GM21381 (cell line): ENCODE measurements around the gene TRAF3IP3.

ENCODE experiments used
- ATAC-seq: cut with Tn5 transposase; IDR thresholded peaks from one replicate; pipeline ENCODE4 v1.9.1; 2021; ENCODE audit warnings: mild to moderate bottlenecking, moderate library complexity; ENCODE audit not compliant: unreplicated experiment

The TRAF3IP3 gene

DNA sequence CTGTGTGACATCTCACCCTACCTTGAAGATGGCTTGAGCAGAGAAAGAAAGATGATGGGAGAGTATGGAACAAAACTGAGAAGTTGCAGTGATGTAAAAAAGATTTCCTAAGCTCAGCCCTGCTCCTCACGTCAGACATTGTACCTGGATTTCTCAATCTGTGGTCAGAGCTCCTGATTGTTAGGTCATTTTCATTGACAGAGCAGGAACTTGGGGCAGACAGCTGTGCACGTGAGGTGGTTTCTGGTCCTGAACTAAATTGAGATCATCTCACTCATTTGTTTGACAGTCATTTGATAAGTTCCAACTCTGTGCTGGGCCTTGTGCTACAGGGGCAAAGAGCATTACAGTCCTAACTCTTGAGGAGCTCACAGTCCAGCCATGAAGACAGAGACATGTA lies 10.2 kb downstream of the TRAF3IP3 start:
- ATAC-seq = no peak

DNA sequence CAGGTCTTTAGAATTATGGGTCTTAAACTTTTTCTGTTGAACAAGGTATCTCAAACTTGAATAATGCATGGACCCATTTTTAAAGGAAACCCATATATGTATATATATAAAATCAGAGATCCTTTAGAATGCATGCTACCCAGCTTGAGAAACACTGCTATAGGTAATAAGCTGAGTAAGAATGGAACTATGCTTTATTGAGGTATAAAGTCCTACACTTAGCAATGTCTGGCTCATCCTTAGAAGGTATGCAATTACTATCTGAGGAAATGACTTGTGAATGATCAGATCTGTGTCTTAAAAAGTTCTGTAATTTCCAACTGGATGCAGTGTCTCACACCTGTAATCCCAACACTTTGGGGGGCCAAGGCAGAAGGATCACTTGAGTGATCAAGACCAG lies 11.2 kb downstream of the TRAF3IP3 start:
- ATAC-seq = no peak

DNA sequence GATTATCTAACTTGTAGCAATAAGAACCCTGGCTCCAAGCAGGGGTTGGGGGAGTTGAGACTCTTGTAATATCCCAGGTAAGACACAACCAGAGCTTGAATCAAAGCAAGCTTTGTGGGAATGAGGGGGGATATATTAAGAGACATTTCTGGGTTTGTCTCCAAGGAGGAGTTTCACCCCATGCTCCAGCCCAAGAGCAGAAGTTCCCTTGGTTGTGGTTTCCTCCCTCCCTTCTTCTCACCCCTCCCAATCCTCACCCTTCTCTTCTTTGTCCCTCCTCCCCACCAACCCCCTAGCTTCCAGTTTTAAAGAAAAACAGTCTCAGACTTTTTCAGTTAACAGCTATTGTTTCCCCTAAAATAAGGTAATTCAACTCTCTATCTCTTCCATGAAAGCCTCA lies 11.9 kb downstream of the TRAF3IP3 start:
- no peak for ATAC-seq

DNA sequence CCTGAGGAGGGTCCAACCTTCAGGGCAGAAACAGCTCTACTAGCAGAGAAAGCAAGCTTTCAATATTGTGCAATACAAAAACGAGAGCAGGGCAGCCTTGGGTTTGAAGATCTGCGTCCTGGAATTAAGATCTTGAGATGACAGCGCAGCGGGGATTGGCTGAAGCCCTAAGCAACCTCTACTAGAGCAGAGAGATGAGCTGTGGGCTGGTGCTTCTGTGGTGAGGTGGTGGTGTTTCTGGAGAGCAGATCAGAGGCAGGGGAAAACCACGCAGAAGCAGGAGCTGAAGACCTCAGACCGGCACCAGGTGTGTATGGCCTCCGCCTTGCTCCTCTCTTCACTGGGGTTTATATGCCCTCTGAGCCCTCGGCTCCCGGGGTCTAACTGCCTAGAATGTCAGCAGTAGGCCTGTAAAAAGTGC lies 12.5 kb downstream of the TRAF3IP3 start:
- ATAC-seq = peak; percentile 81

DNA sequence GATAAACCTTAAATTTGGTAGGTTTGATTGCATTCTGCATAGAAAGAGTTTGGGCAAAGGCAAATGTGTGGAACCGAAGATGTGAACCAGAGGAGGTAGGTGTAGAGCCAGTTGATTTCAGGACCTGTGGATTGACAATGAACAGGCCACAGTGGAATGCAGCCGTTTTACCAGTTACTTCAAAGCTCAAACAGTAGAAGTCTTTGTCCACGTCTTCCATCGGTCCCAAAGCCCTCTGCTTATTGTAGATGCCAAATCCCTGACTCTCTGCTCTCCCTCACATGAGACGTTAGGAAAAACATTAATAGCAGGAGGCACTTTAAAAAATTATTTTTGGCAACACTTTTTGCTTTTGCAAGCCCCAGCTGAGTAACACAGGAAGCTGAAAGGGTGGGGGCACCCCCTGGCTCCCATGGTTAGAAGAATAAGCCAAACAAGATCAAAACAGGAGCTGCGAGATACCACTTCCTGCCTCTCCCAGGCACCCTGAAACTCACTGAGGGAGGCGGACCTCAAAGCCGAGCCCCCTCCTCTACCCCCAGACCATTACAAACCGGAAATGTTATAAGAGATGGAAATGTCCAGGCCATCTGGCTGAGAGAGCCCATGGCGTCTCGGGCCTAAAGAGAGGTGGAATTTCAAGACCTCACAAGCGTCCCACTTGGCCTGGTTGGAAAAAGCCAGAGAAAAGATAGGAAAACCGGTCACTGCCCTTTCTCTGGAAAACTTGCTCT lies 13.5 kb downstream of the TRAF3IP3 start:
- peak; percentile 78 for ATAC-seq

DNA sequence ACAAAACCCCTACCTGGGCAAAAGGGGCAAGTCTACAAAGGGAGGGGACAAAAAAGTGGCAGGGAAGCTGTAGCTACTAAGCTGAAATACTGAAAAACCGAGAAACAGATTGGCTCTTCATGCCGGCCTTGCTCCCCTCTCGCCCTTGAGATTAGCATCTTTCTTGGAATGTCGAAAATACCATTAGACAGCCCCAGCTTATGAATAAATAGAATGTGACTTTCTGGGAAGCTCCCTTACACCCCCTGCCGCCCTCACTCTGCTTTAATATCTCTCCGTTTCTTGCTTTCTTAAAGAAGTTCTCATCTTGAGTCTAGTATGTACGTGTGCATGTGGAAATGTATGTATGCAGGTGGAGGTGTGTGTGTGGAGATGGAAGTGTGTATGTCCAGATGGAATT lies 14.1 kb downstream of the TRAF3IP3 start:
- no peak for ATAC-seq

DNA sequence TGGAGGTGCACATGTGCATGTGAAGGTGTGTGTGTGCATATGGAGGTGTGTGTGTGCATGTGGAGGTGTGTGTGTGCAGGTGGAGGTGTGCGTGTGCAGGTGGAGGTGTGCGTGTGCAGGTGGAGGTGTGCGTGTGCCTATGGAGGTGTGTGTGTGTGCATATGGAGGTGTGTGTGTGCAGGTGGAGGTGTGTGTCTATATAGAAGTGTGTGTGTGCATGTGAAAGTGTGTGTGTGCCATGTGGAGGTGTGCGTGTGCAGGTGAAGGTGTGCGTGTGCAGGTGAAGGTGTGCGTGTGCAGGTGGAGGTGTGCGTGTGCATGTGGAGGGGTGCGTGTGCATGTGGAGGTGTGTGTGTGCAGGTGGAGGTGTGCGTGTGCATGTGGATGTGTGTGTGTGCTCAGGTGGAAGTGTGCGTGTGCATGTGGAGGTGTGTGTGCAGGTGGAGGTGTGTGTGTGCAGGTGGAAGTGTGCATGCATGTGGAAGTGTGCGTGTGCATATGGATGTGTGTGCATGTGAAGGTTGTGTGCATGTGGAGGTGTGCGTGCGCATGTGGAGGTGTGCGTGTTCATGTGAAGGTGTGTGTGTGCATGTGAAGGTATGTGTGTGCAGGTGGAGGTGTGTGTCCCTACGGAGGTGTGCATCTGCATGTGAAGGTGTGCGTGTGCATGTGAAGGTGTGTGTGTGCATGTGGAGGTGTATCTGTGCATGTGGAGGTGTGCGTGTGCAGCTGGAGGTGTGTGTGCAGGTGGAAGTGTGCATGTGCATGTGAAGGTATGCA lies 15.0 kb downstream of the TRAF3IP3 start:
- ATAC-seq = no peak

DNA sequence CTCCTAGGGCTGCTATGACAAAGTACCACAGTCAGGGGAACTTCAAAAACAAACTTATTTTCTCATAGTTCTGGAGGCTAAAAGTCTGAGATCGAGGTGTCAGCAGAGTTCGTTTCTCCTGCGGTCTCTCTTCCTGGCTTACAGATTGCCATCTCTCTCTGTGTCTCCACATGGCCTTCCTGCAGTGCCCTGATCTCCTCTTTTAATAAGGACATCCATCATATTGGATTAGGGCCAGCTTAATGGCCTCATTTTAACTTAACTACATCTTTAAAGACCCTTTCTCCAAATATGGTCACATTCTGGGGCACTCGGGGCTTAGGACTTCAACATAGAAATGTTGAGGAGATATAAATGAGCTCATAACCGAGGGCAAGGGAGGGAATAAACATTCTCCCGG lies 16.3 kb downstream of the TRAF3IP3 start:
- no peak for ATAC-seq

DNA sequence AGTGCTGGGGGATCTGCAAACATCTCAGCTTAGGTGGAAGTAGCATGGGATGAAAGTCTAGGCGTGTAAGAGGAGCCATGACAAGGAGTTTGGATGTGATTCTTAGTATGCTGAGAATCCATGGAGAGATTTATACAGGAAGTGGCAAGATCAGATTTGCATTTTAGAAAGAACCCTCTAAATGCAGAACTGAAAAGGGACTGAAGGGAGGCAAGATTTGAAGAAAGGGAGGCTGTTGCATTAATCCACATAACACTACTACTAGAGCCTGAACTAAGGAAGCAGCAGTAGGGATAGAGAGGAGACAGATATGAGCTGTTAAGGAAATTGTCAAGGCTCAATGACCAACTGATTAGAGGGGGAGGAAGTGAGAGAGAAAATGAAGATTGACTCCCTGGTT lies 18.7 kb downstream of the TRAF3IP3 start:
- ATAC-seq = peak; percentile 53

DNA sequence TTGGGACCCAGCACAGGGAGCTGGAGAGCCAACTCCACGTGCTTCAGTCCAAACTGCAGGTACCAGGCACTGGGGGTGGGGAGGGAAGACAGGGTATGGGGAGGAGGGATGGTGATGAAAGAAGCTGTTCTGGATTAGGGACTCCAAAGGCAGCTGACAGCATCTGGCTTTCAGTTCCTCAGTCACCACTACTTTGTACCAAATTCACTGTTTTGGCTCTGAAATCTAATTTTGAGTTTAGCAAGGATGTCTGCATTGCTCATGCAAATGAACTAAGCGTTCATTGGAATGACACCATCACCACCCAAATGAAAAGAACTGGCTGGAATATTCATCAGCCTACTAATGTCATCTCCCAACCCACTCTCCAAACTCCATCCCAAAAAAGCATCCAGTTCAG lies 19.8 kb downstream of the TRAF3IP3 start:
- ATAC-seq = no peak

DNA sequence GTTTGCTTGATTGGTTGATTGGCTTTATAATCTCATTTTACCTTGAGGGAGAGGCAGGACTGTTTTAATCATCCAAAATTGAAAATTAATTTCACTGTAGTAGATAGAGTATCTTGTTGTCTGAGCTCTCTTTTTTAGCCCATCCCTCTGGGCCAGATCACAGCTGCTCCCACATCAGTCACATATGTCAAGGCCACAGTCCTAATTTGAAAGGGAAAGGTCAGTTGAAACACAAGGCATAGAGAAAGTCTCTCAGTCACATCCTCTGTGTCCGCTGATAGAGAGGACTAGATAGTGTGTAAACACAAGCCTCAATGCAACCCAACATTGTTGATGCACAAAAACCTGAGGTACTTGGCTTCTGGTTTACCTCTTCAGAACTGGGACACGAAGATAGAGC lies 21.7 kb downstream of the TRAF3IP3 start:
- no peak for ATAC-seq

DNA sequence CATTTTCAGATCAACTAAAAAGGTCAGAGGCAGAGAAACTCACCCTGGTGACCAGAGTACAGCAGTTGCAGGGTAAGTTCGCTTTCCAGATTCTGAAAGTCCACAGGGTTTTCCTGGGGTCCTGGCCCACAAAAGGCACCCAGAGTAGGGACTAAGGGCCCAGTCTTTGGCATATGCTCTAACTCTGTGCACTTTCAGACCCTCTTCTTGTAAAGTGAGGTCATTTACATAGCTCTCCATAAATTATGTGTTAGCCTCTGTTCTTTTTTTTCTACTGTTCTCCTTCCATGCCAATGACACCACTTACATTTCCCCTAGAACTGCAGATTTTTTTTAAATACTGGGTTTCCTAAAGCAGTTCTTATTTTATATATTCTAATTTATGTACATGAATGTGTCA lies 22.2 kb downstream of the TRAF3IP3 start:
- ATAC-seq = no peak

DNA sequence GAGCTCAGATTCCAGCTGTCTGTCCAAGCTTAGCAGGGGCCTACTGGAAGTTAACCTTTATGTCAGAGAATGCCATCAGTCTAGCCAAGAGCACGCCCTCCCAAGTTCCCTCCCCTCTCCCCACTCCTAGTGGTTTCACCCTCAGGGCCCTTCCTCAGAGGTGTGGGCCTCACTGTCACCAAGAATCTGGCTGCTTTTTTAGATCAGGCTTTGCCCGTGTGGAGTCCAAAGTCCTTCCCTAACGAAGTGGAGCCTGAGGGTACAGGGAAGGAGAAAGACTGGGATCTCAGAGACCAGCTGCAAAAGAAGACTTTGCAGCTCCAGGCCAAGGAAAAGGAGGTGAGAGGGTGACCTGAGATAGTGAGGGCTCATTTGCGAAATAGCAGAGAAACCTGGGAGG lies 24.4 kb downstream of the TRAF3IP3 start:
- ATAC-seq = no peak

DNA sequence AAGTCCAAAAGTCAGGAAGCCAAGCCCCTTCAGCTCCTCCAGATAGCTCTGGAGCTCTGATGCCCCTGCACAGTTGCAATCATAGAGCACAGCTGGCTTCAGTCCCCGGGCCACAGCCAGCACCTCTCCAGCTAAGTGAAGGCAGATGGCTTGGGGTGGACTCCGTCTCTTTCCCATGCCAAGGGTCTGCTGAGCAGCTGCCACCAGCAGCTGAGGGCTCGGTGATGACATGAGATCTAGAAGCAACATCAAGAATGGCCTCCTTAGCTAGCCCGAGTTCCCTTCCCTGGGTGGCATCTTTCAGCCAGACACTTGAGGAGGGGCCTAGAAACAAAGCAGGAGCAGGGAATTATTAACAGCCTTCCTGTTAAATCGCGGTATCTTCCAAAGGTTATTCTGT lies 27.5 kb downstream of the TRAF3IP3 start:
- no peak for ATAC-seq

DNA sequence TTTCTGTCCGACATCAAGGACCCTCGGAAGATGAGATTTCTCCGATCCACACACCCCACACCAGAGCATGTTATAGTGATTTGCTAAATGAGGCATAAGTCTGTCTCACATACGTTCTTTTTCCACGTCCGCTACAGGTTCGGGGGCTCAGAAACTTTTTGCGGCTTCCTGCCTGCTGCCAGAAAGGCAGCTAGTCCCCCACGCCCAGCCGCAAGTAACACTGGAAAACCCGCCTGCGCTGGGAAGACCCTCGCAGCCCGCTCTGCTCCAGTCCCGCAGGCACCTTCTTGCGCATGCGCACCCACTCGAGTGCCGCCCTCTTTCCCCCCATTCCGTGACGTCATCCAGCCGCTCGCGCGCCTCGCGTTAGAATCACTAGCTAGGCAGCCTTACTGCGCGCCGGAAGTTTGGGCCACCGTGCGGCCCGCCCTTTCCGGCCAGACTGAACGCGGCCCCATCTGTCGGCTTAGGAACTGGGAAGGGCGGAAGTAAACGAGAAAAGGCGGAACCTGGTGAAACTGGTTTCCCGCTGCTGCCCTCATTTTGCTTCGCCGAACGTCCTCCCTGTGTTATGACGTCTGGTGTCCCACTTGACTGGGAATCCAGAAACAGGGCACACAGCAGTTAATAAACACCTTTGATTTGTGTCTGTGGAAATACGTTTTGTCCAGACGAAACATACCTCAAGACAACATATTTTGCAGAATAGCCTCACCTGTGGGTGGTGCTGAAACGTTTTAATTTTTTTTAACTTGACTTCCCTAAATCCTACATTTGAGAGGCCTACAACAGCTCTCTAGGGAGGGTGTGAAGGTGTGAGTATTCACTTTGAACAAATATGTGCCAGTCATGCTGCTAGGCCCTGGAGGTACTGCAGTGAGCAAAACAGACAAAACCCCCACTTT lies 28.7 kb downstream of the TRAF3IP3 start, which contains the start of gene C1orf74:
Gene C1orf74 (minus strand): TSS at position 295 of the 905 bp plus-strand sequence. CDS start 925 bp downstream, outside the sequence.
- peak; percentile 100 for ATAC-seq

DNA sequence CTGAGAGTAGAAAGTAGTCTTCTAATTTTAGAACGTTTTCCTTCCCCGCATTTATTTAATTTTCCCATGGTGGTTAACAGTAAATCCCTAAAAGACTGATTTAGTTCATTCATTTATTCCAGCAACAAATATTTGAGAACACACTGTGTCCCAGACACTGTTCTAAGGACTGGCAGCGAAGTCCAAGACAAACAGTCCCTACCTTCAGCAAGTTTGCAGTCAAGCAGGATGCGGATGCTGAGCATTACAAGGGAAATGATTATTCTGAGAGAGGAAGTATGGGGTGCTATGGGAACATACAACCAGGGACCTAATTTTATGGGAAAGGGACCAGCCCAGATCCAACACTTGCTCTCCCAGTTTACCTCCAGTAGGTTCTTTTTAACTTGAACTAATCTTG lies 29.7 kb downstream of the TRAF3IP3 start:
- no peak for ATAC-seq

DNA sequence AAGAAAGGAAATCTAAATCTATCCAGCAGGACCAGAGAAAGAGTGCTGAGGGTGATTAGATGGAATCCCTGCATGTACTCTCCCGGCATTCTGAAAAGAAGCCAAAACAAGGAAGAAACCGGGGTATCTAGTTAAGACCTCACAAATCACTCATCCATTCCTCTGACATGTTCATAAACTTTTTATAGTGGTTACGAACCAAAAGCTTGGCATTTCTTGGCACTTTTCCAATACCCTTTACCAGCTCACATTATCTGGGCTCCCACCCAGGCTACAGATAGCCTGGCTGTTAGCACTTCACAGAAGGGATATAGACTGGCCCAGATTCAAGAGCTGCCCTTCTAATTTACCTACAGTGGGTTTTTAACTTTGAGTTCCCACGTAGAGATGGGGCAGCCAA lies 30.3 kb downstream of the TRAF3IP3 start:
- no peak for ATAC-seq

DNA sequence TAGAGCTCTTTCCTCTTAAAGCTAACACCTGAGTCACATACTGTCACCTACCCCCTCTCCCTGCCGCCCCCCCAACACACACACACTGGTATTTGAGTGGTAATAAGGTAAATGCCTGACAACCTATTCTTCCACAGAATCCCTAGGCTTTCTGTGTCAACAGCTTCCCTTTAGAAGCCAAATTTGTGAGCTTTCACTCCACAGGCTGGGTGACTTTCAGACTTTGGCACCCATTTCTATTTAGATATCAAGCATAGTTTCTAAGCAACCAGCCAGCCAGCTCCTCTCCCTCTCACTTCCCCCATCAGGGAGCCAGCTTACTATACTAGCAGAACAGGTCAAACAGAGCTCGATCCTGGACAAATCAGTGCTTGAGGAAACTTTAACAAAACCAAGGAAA lies 31.7 kb downstream of the TRAF3IP3 start:
- ATAC-seq = no peak

DNA sequence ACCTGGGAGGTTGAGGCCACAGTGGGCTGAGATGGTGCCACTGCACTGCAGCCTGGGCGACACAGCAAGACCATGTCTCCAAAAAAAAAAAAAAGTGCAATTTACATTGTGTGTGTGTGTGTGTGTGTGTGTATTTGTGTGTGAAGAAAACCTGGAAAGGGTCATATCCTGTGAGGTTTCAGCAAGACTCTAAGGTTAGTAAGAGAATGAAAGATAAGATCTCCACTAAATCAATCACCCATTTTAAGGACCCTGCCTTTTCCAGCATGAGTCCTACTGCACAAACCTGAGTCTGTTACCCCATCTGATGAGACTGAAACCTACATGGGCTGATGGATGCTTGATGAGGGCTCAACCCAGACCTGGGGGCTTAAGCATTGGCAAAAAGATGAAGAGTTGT lies 33.4 kb downstream of the TRAF3IP3 start:
- no peak for ATAC-seq

DNA sequence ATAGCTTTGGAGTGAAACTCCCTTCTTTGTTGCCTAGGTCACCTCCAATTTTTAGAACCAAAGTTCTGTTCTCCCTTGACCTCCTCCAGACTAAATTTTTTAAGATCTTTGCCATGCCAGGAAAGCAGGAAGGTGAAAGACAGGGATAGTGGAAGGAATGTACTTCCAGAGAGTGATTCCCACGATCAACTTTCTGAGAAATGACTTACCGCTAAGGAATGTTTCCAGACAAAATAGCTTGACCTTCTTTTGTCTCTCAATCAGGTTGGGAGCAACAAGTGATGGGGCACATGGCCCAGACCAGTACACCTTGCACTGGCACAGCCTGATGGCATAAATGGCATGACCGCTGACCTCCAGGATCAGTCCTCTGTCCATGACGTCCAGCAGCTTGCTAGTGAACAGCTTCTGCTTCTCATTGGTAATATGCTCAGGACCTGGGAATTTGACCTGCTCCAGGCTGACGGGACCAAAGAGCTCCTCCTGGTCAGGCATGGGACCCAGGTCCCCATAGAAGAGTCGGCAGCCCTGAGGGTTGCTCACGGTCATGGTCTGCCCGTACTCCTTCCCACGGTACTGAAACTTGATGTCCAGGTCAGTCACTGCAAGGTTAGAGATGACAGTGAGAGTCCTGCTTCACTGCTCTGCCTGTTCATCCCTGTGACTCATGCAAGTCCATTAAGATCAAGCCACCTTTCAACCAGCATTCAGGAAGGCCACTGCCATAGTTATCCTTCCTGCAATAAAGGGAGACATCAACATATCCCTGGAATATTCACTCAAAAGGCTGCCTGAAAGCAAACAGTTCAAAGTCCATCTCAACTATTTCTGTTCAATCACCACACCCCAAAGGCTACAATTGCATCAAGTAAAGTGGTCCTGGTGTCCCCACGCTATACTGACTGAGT lies 34.7 kb downstream of the TRAF3IP3 start:
- ATAC-seq = no peak
